PC-3 (cell line): ENCODE data around the gene FIZ1.

ENCODE experiments used
- EZH2 ChIP-seq: fragments of 300-600 bp; sonication (generic); IDR thresholded peaks from one replicate; pipeline ENCODE4 v1.6.1; 2017; ENCODE audit warnings: antibody characterized with exemption, mild to moderate bottlenecking, low read length; ENCODE audit not compliant: unreplicated experiment
- TF ChIP-seq, protein P1 (sequence below): fragments of 300-600 bp; sonication (generic); conservative IDR thresholded peaks from 2 replicates; pipeline ENCODE4 v1.5.1; 2017; ENCODE audit warnings: antibody characterized with exemption, low read depth, mild to moderate bottlenecking, low read length

GRCh38 chr19:55637534-55637933, 38.2 kb upstream of the FIZ1 start:
- TF ChIP-seq EZH2, result no peak
- TF ChIP-seq, protein P1, sequence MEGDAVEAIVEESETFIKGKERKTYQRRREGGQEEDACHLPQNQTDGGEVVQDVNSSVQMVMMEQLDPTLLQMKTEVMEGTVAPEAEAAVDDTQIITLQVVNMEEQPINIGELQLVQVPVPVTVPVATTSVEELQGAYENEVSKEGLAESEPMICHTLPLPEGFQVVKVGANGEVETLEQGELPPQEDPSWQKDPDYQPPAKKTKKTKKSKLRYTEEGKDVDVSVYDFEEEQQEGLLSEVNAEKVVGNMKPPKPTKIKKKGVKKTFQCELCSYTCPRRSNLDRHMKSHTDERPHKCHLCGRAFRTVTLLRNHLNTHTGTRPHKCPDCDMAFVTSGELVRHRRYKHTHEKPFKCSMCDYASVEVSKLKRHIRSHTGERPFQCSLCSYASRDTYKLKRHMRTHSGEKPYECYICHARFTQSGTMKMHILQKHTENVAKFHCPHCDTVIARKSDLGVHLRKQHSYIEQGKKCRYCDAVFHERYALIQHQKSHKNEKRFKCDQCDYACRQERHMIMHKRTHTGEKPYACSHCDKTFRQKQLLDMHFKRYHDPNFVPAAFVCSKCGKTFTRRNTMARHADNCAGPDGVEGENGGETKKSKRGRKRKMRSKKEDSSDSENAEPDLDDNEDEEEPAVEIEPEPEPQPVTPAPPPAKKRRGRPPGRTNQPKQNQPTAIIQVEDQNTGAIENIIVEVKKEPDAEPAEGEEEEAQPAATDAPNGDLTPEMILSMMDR, result no peak
